ENCODE measurements around the gene ENDOV.
"Not testable (repeated sequence)": the region's sequence is repeated elsewhere in the genome, so short reads cannot be mapped to it uniquely, and the experiment has no call there.

The ENDOV gene

GRCh38 chr17:80397034-80397387 is 18.0 kb upstream of the ENDOV start:
- no peaks in the 10 kb centered on the region for H3K36me3 ChIP-seq (ENCODE audit: control insufficient read depth, insufficient read depth, low read length)
- H3K4me3 ChIP-seq (ENCODE audit: insufficient read depth, low read depth, low read length) = no peak overlapping the region
- H3K9me3 ChIP-seq (ENCODE audit: control insufficient read depth, low read length) = no peaks in the 10 kb centered on the region
- H3K27me3 ChIP-seq (ENCODE audit: control insufficient read depth, insufficient read depth, low read length, poor library complexity, severe bottlenecking) = no peaks in the 10 kb centered on the region
- 85 to 93% methylated on average over 6 of the region's 6 CpGs for WGBS, 2 experiments
- no peaks in the 10 kb centered on the region for H3K4me1 ChIP-seq (ENCODE audit: control insufficient read depth, insufficient read depth, low read length)
- no peak overlapping the region for H3K27ac ChIP-seq (ENCODE audit: insufficient read depth, low read depth, low read length, poor library complexity, severe bottlenecking)

GRCh38 chr17:80397686-80398085 is 17.3 kb upstream of the ENDOV start:
- Histone ChIP-seq H3K9me3 (ENCODE audit: control insufficient read depth, low read length) (no peaks in the 10 kb centered on the region), H3K27me3 (ENCODE audit: control insufficient read depth, insufficient read depth, low read length, poor library complexity, severe bottlenecking) (no peaks in the 10 kb centered on the region), H3K4me1 (ENCODE audit: control insufficient read depth, insufficient read depth, low read length) (no peaks in the 10 kb centered on the region), H3K27ac (ENCODE audit: insufficient read depth, low read depth, low read length, poor library complexity, severe bottlenecking) (no peak overlapping the region), H3K4me3 (ENCODE audit: insufficient read depth, low read depth, low read length) (no peak overlapping the region), H3K36me3 (ENCODE audit: control insufficient read depth, insufficient read depth, low read length) (no peaks in the 10 kb centered on the region)
- 86 to 89% methylated on average over 10 of the region's 10 CpGs for WGBS, 2 experiments

GRCh38 chr17:80401086-80401485 is 13.9 kb upstream of the ENDOV start:
- WGBS, 2 experiments = 86 to 87% methylated on average over 9 of the region's 9 CpGs
- H3K4me3 ChIP-seq (ENCODE audit: insufficient read depth, low read depth, low read length); H3K9me3 ChIP-seq (ENCODE audit: control insufficient read depth, low read length); H3K36me3 ChIP-seq (ENCODE audit: control insufficient read depth, insufficient read depth, low read length); H3K27me3 ChIP-seq (ENCODE audit: control insufficient read depth, insufficient read depth, low read length, poor library complexity, severe bottlenecking); H3K4me1 ChIP-seq (ENCODE audit: control insufficient read depth, insufficient read depth, low read length); H3K27ac ChIP-seq (ENCODE audit: insufficient read depth, low read depth, low read length, poor library complexity, severe bottlenecking): not testable (repeated sequence)

DNA sequence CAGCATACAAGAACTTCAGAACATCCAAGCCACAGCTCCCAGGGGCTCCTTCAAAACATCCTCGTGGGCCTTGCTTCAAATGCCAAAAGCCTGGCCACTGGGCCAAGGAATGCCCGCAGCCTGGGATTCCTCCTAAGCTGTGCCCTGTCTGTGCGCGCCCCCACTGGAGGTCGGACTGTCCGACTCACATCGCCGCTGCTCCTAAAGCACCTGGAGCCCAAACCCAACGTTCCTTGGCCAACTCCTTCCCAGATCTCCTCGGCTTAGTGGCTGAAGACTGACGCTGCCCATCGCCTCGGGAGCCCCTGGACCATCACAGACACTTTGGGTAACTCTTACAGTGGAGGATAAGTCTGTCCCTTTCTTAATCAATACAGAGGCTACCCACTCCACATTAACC is 12.9 kb upstream of the ENDOV start:
- not testable (repeated sequence) for H3K4me3 ChIP-seq (ENCODE audit: insufficient read depth, low read depth, low read length); H3K4me1 ChIP-seq (ENCODE audit: control insufficient read depth, insufficient read depth, low read length); H3K27me3 ChIP-seq (ENCODE audit: control insufficient read depth, insufficient read depth, low read length, poor library complexity, severe bottlenecking); H3K9me3 ChIP-seq (ENCODE audit: control insufficient read depth, low read length); H3K27ac ChIP-seq (ENCODE audit: insufficient read depth, low read depth, low read length, poor library complexity, severe bottlenecking); H3K36me3 ChIP-seq (ENCODE audit: control insufficient read depth, insufficient read depth, low read length)
- WGBS, 2 experiments = 93% methylated on average over 13 of the region's 13 CpGs

GRCh38 chr17:80402959-80403358 is 12.0 kb upstream of the ENDOV start:
- WGBS, 2 experiments = 71 to 82% methylated on average over 3 of the region's 4 CpGs
- H3K4me3 ChIP-seq (ENCODE audit: insufficient read depth, low read depth, low read length) = no peak overlapping the region
- H3K9me3 ChIP-seq (ENCODE audit: control insufficient read depth, low read length) = no peaks in the 10 kb centered on the region
- H3K36me3 ChIP-seq (ENCODE audit: control insufficient read depth, insufficient read depth, low read length) = no peaks in the 10 kb centered on the region
- H3K4me1 ChIP-seq (ENCODE audit: control insufficient read depth, insufficient read depth, low read length) = no peaks in the 10 kb centered on the region
- peaks cover 9% of the 10 kb centered on the region for H3K27me3 ChIP-seq (ENCODE audit: control insufficient read depth, insufficient read depth, low read length, poor library complexity, severe bottlenecking)
- H3K27ac ChIP-seq (ENCODE audit: insufficient read depth, low read depth, low read length, poor library complexity, severe bottlenecking) = no peak overlapping the region

DNA sequence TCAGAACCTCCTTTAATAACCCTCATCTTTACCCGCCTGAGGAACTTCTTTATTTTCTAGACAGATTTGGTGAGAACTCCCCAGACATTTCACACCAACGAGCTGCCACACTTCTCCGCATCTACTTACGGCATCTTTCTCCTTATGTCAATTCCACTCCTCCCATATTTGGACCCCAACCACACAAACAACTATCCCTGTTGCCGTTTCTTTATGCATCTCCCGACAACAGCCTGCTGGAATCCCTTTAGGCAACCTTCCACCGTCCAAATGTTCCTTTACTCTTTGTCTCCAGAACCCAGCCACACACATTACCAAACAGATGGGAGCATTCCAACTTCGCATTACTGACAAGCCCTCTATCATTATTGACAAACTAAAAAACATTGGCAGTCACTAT is 8.8 kb upstream of the ENDOV start:
- Histone ChIP-seq H3K36me3 (ENCODE audit: control insufficient read depth, insufficient read depth, low read length) (no peaks in the 10 kb centered on the region), H3K4me3 (ENCODE audit: insufficient read depth, low read depth, low read length) (no peak overlapping the region), H3K27me3 (ENCODE audit: control insufficient read depth, insufficient read depth, low read length, poor library complexity, severe bottlenecking) (peaks cover 16% of the 10 kb centered on the region), H3K4me1 (ENCODE audit: control insufficient read depth, insufficient read depth, low read length) (no peaks in the 10 kb centered on the region), H3K27ac (ENCODE audit: insufficient read depth, low read depth, low read length, poor library complexity, severe bottlenecking) (no peak overlapping the region), H3K9me3 (ENCODE audit: control insufficient read depth, low read length) (no peaks in the 10 kb centered on the region)
- WGBS, 2 experiments = 90 to 93% methylated on average over 8 of the region's 8 CpGs

GRCh38 chr17:80407917-80408316 is 7.0 kb upstream of the ENDOV start:
- not testable (repeated sequence) for H3K36me3 ChIP-seq (ENCODE audit: control insufficient read depth, insufficient read depth, low read length); H3K9me3 ChIP-seq (ENCODE audit: control insufficient read depth, low read length); H3K4me1 ChIP-seq (ENCODE audit: control insufficient read depth, insufficient read depth, low read length); H3K27ac ChIP-seq (ENCODE audit: insufficient read depth, low read depth, low read length, poor library complexity, severe bottlenecking); H3K4me3 ChIP-seq (ENCODE audit: insufficient read depth, low read depth, low read length)
- 53 to 65% methylated on average over 5 of the region's 5 CpGs for WGBS, 2 experiments
- H3K27me3 ChIP-seq (ENCODE audit: control insufficient read depth, insufficient read depth, low read length, poor library complexity, severe bottlenecking) = peaks cover 31% of the 10 kb centered on the region

DNA sequence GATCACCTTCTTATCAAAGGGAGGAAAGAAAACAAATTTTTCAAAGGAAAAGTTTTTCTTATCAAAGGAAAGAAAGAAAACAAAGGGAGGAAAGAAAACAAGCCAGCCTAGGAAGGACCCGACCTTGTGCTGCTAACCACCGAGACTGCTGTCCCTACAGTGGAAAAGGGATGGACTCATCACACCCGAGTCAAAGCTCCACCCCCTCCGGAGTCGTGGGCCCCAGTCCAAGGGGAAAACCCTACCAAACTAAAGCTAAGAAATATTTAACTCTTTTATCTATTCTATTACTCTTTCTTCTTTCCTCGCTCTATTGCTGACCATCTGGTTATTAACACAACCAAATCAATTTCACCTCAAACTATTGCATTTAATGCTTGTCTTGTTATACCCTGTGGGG is 6.1 kb upstream of the ENDOV start:
- Histone ChIP-seq H3K9me3 (ENCODE audit: control insufficient read depth, low read length) (no peaks in the 10 kb centered on the region), H3K27me3 (ENCODE audit: control insufficient read depth, insufficient read depth, low read length, poor library complexity, severe bottlenecking) (peaks cover 41% of the 10 kb centered on the region), H3K4me1 (ENCODE audit: control insufficient read depth, insufficient read depth, low read length) (no peaks in the 10 kb centered on the region), H3K36me3 (ENCODE audit: control insufficient read depth, insufficient read depth, low read length) (no peaks in the 10 kb centered on the region), H3K27ac (ENCODE audit: insufficient read depth, low read depth, low read length, poor library complexity, severe bottlenecking) (no peak overlapping the region), H3K4me3 (ENCODE audit: insufficient read depth, low read depth, low read length) (no peak overlapping the region)
- 64 to 65% methylated on average over 6 of the region's 6 CpGs for WGBS, 2 experiments

DNA sequence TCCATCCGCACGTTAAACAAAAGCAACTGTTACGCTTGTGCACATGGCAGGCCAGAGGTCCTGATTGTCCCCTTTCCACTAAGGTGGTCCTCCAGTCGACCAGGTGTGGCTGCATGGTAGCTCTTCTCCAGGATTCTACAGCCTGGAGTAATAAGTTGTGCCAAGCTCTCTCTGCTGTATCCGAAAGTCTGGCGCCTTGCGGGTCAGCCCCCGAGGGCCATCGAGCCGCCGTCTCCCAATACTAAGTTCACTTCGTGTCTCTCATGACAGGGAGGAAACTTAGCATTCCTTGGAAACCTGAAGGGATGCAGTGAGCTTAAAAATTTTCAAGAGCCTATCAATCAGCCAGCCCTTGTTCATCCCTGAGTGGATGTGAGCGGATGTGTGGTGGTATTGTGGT is 5.3 kb upstream of the ENDOV start:
- Histone ChIP-seq H3K36me3 (ENCODE audit: control insufficient read depth, insufficient read depth, low read length) (no peaks in the 10 kb centered on the region), H3K27me3 (ENCODE audit: control insufficient read depth, insufficient read depth, low read length, poor library complexity, severe bottlenecking) (peaks cover 48% of the 10 kb centered on the region), H3K9me3 (ENCODE audit: control insufficient read depth, low read length) (no peaks in the 10 kb centered on the region), H3K4me3 (ENCODE audit: insufficient read depth, low read depth, low read length) (no peak overlapping the region), H3K4me1 (ENCODE audit: control insufficient read depth, insufficient read depth, low read length) (no peaks in the 10 kb centered on the region), H3K27ac (ENCODE audit: insufficient read depth, low read depth, low read length, poor library complexity, severe bottlenecking) (no peak overlapping the region)
- WGBS, 2 experiments = 92% methylated on average over 13 of the region's 13 CpGs

DNA sequence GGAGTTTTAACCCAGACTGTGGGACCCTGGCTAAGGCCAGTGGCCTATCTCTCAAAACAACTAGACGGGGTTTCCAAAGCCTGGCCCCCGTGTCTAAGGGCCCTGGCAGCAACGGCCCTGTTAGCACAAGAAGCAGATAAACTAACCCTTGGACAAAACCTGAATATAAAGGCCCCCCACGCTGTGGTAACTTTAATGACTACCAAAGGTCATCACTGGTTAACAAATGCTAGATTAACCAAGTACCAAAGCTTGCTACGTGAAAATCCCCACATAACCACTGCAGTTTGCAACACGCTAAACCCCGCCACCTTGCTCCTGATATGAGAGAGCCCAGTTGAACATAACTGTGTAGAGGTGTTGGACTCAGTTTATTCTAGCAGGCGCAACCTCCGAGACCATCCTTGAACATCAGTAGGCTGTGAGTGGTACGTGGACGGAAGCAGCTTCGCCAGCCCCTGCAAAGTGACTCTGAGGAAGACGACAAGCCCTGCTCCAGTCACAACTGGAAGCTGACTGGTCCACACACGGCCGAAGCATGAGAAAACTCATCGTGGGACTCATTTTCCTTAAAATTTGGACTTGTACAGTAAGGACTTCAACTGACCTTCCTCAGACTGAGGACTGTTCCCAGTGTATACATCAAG is 4.4 kb upstream of the ENDOV start:
- H3K4me1 ChIP-seq (ENCODE audit: control insufficient read depth, insufficient read depth, low read length); H3K36me3 ChIP-seq (ENCODE audit: control insufficient read depth, insufficient read depth, low read length); H3K4me3 ChIP-seq (ENCODE audit: insufficient read depth, low read depth, low read length); H3K27ac ChIP-seq (ENCODE audit: insufficient read depth, low read depth, low read length, poor library complexity, severe bottlenecking); H3K9me3 ChIP-seq (ENCODE audit: control insufficient read depth, low read length): not testable (repeated sequence)
- peaks cover 50% of the 10 kb centered on the region for H3K27me3 ChIP-seq (ENCODE audit: control insufficient read depth, insufficient read depth, low read length, poor library complexity, severe bottlenecking)
- WGBS, 2 experiments = 89 to 90% methylated on average over 16 of the region's 16 CpGs
